ENCODE data around the gene STK11.

Gene STK11

DNA sequence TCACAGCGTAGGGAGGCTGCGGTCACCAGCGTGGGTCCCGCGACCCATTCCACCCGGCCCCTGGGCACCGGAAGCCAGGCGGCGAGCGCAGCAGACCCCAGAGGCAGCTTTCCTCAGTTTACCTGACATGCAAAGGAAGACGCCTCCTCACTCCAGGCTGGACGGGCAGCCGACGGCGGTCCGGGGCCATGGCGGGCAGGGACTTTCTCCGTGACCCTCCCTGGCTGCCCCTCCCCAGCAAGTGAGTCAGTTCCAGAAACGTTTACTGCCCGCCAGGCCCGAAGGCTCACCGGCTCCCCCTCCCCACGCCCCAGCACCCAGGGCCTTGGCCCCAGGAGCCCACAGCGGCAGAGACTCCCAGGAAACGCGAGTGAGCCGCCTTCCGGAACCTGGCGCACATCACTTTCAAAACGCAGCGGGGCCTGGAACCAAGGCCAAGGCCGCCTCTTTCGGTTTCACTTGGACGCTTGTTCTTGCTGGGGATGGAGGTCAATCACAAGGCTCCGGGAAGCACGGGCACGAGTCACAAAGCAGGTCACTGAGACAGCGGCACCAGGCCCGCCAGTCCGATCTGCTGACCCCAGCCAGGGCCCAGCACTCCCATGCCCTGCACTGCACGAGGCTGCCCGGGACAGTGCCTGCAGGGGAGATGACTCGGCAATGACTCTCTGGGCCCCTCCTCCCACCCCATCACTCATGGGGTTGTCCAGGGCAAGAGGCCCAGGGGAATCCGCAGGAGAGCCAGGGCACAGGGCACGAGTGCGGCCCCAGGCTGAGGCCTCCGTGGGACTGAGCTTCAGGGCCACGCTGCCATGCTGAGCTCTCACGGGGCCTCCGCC lies 36.8 kb upstream of the STK11 start:
- Histone ChIP-seq H3K9me3 (ENCODE audit: insufficient read depth, low read length) (no peaks in the 10 kb centered on the region), H3K9ac (ENCODE audit: low read length) (no peak overlapping the region), H2AFZ (ENCODE audit: low read depth, low read length) (no peak overlapping the region), H3K4me2 (ENCODE audit: low read length) (no peak overlapping the region), H3K36me3 (replicated peaks; ENCODE audit: low read depth, low read length) (peaks cover 37% of the 10 kb centered on the region), H3K4me1 (ENCODE audit: low read length) (peaks cover 10% of the 10 kb centered on the region; the same call in 1 of the 2 replicates), H3K27me3 (ENCODE audit: low read depth, low read length) (no peaks in the 10 kb centered on the region), H4K20me1 (ENCODE audit: insufficient read depth, low read length) (peaks cover 79% of the 10 kb centered on the region), H3K4me3 (ENCODE audit: low read length) (no peak overlapping the region), H3K79me2 (ENCODE audit: low read length) (peaks cover 84% of the 10 kb centered on the region), H3K27ac (ENCODE audit: low read length) (no peak overlapping the region)
- TF ChIP-seq EZH2phosphoT487 (IDR thresholded peaks at IDR 0.05; ENCODE audit: low read depth) (no peak), CTCF (IDR thresholded peaks at IDR 0.05; ENCODE audit: low read depth, low read length) (no peak)

- Histone ChIP-seq H3K9me3 (ENCODE audit: insufficient read depth, low read length) (no peaks in the 10 kb centered on the region), H3K79me2 (ENCODE audit: low read length) (peaks cover 84% of the 10 kb centered on the region), H3K9ac (ENCODE audit: low read length) (no peak overlapping the region), H4K20me1 (ENCODE audit: insufficient read depth, low read length) (peaks cover 75% of the 10 kb centered on the region), H3K36me3 (replicated peaks; ENCODE audit: low read depth, low read length) (peaks cover 37% of the 10 kb centered on the region), H3K4me1 (ENCODE audit: low read length) (peaks cover 12% of the 10 kb centered on the region), H3K27me3 (ENCODE audit: low read depth, low read length) (no peaks in the 10 kb centered on the region), H2AFZ (ENCODE audit: low read depth, low read length) (no peak overlapping the region), H3K27ac (ENCODE audit: low read length) (no peak overlapping the region), H3K4me3 (ENCODE audit: low read length) (no peak overlapping the region), H3K4me2 (ENCODE audit: low read length) (no peak overlapping the region)
- TF ChIP-seq CTCF (IDR thresholded peaks at IDR 0.05; ENCODE audit: low read depth, low read length) (no peak), EZH2phosphoT487 (IDR thresholded peaks at IDR 0.05; ENCODE audit: low read depth) (no peak)
These were observed 36.2 kb upstream of the STK11 start for GRCh38 chr19:1169411-1169791.

DNA sequence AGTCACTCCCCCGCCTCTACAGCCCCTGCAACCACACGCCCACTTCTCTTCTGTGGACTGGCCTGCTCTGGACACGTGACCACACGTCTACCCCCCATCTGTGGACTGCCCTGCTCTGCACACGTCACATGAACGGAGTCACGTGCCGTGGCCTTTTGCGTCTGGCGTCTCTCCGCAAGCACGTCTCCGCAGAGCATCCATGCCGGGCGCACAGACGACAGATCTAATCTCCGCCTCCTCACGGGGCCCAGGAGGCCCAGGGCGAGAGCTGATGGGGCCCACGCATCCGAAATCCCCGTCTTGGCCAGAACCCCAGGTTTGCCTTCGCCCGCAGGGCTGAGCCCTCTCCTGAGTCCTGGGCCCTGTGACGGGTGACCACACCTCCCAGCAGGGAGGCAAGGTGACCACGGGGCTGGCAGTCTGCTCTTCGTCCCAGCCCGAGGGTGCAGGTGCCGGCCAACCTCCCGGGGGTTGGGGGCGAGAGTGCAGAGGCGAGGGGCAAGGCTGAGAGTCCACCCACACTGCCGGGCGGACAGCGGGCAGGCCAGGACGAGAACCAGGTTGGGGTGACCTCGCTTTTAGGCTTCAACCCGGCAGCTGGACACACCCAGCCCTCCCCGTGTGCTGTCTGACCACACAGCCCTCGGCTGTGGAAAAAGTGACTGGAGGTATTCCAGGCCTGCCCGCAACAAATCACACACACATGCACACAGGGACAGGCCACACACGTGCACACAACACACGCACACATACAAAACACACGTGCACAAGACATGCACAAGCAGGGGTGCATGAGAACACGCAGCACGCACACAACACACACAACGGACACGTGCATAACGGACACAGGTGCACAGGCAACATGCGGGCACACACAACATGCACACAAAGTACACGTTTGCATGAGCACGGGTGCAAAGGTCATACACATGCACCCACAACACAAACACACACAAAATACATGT lies 35.4 kb upstream of the STK11 start:
- no peak overlapping the region for H3K9ac ChIP-seq (ENCODE audit: low read length)
- no peak overlapping the region for H2AFZ ChIP-seq (ENCODE audit: low read depth, low read length)
- peaks cover 20% of the 10 kb centered on the region for H3K4me1 ChIP-seq (ENCODE audit: low read length)
- peaks cover 37% of the 10 kb centered on the region for H3K36me3 ChIP-seq (replicated peaks; ENCODE audit: low read depth, low read length)
- no peak overlapping the region for H3K4me3 ChIP-seq (ENCODE audit: low read length)
- no peaks in the 10 kb centered on the region for H3K27me3 ChIP-seq (ENCODE audit: low read depth, low read length)
- H3K27ac ChIP-seq (ENCODE audit: low read length): no peak overlapping the region
- TF ChIP-seq CTCF (IDR thresholded peaks at IDR 0.05; ENCODE audit: low read depth, low read length): no peak
- H4K20me1 ChIP-seq (ENCODE audit: insufficient read depth, low read length): peaks cover 71% of the 10 kb centered on the region
- H3K4me2 ChIP-seq (ENCODE audit: low read length): no peak overlapping the region
- H3K79me2 ChIP-seq (ENCODE audit: low read length): peaks cover 84% of the 10 kb centered on the region
- H3K9me3 ChIP-seq (ENCODE audit: insufficient read depth, low read length): no peaks in the 10 kb centered on the region
